ENCODE results near the gene PTPN9.
A peak's percentile ranks its signal among the peaks of the same experiment; 100 is the strongest.
"Not testable (repeated sequence)": the region's sequence is repeated elsewhere in the genome, so short reads cannot be mapped to it uniquely, and the experiment has no call there.

The PTPN9 gene

GRCh38 chr15:75452865-75453702, 126.0 kb downstream of the PTPN9 start:
- peak; percentile 86 for DNase-seq

- DNase-seq = peak; percentile 96
These were observed 126.7 kb downstream of the PTPN9 start for GRCh38 chr15:75452364-75452864.

GRCh38 chr15:75451674-75452363, 127.3 kb downstream of the PTPN9 start, which contains the start of gene SIN3A:
TSS of gene SIN3A (minus strand) at chr15:75451690. CDS start at chr15:75430375, 21,315 bp downstream.
- DNase-seq = peak; percentile 100

GRCh38 chr15:75451202-75451673, 127.9 kb downstream of the PTPN9 start:
- DNase-seq = no peak

- peak; percentile 99 for DNase-seq
These were observed 128.6 kb downstream of the PTPN9 start for GRCh38 chr15:75450307-75451201.

GRCh38 chr15:75449585-75450306, 129.4 kb downstream of the PTPN9 start:
- no peak for DNase-seq

GRCh38 chr15:75448171-75448570, 130.9 kb downstream of the PTPN9 start:
- not testable (repeated sequence) for DNase-seq

GRCh38 chr15:75446151-75446550, 133.0 kb downstream of the PTPN9 start:
- DNase-seq = no peak

- not testable (repeated sequence) for DNase-seq
These were observed 133.8 kb downstream of the PTPN9 start for GRCh38 chr15:75445324-75445723.

GRCh38 chr15:75443972-75444453, 135.1 kb downstream of the PTPN9 start:
- peak; percentile 47 for DNase-seq

GRCh38 chr15:75437721-75438120, 141.4 kb downstream of the PTPN9 start:
- DNase-seq = no peak

GRCh38 chr15:75436881-75437280, 142.2 kb downstream of the PTPN9 start:
- no peak for DNase-seq

- DNase-seq = no peak
These were observed 147.4 kb downstream of the PTPN9 start for GRCh38 chr15:75431682-75432081.

- no peak for DNase-seq
These were observed 147.8 kb downstream of the PTPN9 start for GRCh38 chr15:75431270-75431669.

GRCh38 chr15:75430259-75430658, 148.9 kb downstream of the PTPN9 start:
- no peak for DNase-seq

- DNase-seq = no peak
These were observed 151.0 kb downstream of the PTPN9 start for GRCh38 chr15:75428152-75428551.

GRCh38 chr15:75425966-75426500, 153.1 kb downstream of the PTPN9 start:
- no peak for DNase-seq

GRCh38 chr15:75422554-75422953, 156.6 kb downstream of the PTPN9 start:
- no peak for DNase-seq

GRCh38 chr15:75420698-75421097, 158.4 kb downstream of the PTPN9 start:
- no peak for DNase-seq

GRCh38 chr15:75416584-75416983, 162.5 kb downstream of the PTPN9 start:
- peak; percentile 6 for DNase-seq

Data from hematopoietic multipotent progenitor cell treated with erythropoietin and hydrocortisone succinate and interleukin-3 and kit ligand, for 4 days (in vitro differentiated cells).